Retinal pigment epithelial cell (primary cell): ENCODE measurements around the gene EPHB3.

Experiments used
- DNase-seq: peaks from one replicate; pipeline ENCODE4 v3.0.0-alpha.2; 2010; ENCODE audit warnings: low read depth
- H3K4me3 ChIP-seq: 2 replicates; pipeline ENCODE4 v1.5.1; 2011; ENCODE audit warnings: mild to moderate bottlenecking, low read length, control low read depth, moderate library complexity
- CTCF ChIP-seq: conservative IDR thresholded peaks from 2 replicates; pipeline ENCODE4 v1.5.1; 2011; ENCODE audit warnings: low read depth, low read length, control low read depth, inconsistent platforms

Gene EPHB3

GRCh38 chr3:184602372-184603150 lies 41.0 kb downstream of the EPHB3 start:
- no peak overlapping the region for H3K4me3 ChIP-seq
- DNase-seq: no peak
- TF ChIP-seq CTCF: no peak

DNA sequence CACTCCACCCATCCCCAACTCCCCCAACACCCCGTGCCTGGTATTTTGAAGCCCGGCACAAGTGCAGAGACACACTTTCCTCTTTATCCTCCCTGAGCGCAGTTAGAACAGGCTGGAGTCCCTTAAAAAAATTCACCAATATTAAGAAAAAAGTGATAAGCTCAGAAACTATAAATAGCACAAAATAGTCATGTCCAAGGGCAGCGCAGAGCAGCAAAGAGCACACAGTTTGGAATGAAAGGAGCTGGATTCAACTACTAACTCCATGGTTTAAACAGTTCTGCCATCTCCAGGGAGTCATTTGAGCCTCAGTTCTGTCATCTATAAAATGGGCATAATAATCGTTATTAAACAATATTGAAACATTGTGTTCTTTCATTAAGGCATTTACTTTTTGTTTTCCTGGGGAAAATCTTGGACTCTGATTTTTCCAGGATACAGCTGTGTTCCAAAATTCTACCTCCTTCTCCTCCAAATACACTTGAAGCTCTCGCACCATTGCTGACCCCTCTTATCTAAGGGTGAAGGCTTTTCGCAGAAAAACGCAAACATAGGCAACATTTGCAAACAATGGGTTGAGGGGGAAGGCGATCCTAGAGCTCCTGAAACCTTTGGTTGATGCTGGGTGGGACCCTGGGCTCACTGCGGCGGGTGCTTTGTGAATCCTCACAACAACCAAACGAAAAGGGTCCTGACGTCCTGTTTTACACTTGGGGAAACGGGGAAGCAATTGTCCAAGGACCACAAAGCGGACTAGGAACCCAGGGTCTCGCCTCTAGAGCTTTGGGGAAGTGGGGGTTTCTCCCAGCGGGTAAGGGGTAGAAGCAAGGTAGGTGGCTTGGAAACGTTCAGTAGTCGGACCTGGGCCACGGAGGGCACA lies 41.8 kb downstream of the EPHB3 start:
- no peak overlapping the region for H3K4me3 ChIP-seq
- DNase-seq: no peak
- TF ChIP-seq CTCF: no peak

DNA sequence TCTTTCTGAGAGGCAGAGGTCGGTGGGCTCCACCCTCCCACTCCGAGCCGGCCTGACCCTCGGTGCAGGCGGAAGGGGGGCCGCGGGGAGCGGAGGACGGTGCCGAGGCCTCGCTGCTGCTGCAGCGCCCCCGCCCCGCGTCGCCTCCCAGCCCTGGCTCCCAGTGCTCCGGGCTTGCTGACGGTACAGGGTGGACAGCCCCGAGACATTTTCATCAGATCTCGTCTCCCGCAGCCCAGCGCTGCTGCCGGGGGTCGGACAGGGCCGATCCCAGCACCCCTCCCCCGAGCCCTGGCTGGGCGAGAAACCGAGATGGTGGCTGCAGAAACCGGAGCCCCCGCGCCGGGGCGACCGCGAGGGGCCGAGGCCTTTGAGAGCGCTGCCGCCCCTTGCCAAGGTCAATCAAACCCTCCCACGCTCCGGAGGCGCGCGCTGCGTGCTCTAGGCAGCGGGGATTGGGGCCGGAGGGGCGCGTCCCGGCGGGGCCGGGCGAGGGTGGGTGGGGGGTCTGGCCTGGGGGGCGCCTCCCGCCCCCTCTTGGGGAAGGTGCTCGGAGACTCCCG lies 42.5 kb downstream of the EPHB3 start:
- H3K4me3 ChIP-seq: peak overlapping the region; percentile 17
- TF ChIP-seq CTCF: no peak
- DNase-seq: no peak

DNA sequence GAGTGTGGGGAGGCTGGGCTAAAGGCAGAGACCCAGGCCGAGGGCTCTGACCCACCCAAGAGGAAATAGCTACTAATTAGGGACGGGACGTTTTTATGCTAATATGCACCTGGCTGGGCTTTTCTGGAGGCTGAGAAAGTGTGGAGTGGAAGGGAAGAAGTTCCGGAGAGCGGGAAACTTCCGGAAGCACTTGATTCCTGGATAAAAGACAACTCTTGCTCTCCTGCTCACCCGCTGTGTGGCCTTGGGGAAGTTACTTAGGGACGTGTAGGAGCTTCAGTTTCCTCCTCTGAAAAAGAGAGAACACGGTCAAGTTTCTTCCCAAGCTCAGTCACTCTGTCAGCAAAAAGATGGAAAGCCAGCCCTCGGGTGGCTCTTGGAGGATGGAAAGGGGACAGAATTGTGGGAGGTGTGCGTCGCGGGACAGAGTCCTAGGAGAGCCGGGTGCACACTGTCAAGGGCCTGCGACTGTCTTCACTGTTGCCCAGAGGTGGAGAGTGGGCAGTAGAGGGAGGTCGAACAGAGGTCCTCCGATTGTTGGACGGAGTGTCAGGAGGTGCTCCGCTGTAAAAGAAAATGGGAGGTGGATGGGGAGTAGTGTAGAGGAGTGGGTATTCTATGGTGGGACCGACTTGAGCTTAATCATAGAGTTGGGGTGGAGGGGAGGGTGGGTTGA lies 43.2 kb downstream of the EPHB3 start:
- DNase-seq: no peak
- TF ChIP-seq CTCF: no peak
- no peak overlapping the region for H3K4me3 ChIP-seq

DNA sequence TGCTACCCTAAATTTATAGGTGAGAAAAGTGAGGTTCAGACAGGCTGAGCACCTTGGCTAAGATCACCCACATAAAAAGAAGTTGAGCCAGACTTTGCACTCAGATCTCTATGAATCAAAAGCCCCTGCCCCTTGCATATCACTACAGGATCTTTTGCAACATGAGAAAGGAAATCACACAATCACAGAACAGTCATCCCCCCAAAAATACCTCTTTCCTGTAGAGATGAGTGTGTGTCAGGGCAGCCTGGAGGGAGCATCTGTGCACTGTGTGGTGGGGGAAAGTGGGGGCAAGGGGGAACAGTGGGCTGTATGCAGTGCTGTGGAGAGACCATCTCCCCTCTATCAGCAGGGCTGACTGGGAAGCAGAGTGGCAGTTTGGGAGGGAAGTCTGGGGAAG lies 46.6 kb downstream of the EPHB3 start:
- no peak overlapping the region for H3K4me3 ChIP-seq
- no peak for DNase-seq
- no peak for TF ChIP-seq CTCF

GRCh38 chr3:184609476-184610244 lies 48.1 kb downstream of the EPHB3 start:
- TF ChIP-seq CTCF: no peak
- no peak for DNase-seq
- H3K4me3 ChIP-seq: no peak overlapping the region
